Retinal pigment epithelial cell (primary cell): ENCODE measurements around the gene CHRM4.
A peak's percentile ranks its signal among the peaks of the same experiment; 100 is the strongest.

ENCODE experiments used
- DNase-seq: peaks from one replicate; pipeline ENCODE4 v3.0.0-alpha.2; 2010; ENCODE audit warnings: low read depth
- H3K4me3 ChIP-seq: 2 replicates; pipeline ENCODE4 v1.5.1; 2011; ENCODE audit warnings: mild to moderate bottlenecking, low read length, control low read depth, moderate library complexity
- CTCF ChIP-seq: conservative IDR thresholded peaks from 2 replicates; pipeline ENCODE4 v1.5.1; 2011; ENCODE audit warnings: low read depth, low read length, control low read depth, inconsistent platforms

The CHRM4 gene

GRCh38 chr11:46427364-46427763, 35.8 kb upstream of the CHRM4 start:
- H3K4me3 ChIP-seq = no peak overlapping the region

GRCh38 chr11:46426233-46426991, 34.8 kb upstream of the CHRM4 start:
- no peak overlapping the region for H3K4me3 ChIP-seq
- TF ChIP-seq CTCF = no peak
- no peak for DNase-seq

More at GRCh38 chr11:46427364-46427763, 35.8 kb upstream of the CHRM4 start:
- DNase-seq = no peak
- TF ChIP-seq CTCF = no peak

GRCh38 chr11:46422588-46422987, 31.0 kb upstream of the CHRM4 start:
- no peak overlapping the region for H3K4me3 ChIP-seq
- DNase-seq = no peak
- no peak for TF ChIP-seq CTCF

- TF ChIP-seq CTCF = no peak
- peak; percentile 73 for DNase-seq
- no peak overlapping the region for H3K4me3 ChIP-seq
These were observed 29.8 kb upstream of the CHRM4 start for GRCh38 chr11:46421257-46421880.

GRCh38 chr11:46420513-46420912, 28.9 kb upstream of the CHRM4 start:
- TF ChIP-seq CTCF = no peak
- no peak overlapping the region for H3K4me3 ChIP-seq
- DNase-seq = no peak

- H3K4me3 ChIP-seq = no peak overlapping the region
- DNase-seq = no peak
- TF ChIP-seq CTCF = no peak
These were observed 27.2 kb upstream of the CHRM4 start for GRCh38 chr11:46418751-46419150.

GRCh38 chr11:46417711-46418110, 26.1 kb upstream of the CHRM4 start:
- DNase-seq = no peak
- H3K4me3 ChIP-seq = no peak overlapping the region
- no peak for TF ChIP-seq CTCF
